CD4-positive, alpha-beta T cell treated with Interleukin-2 at 100 ng/mL for 4 hours (primary cell): ENCODE data around the gene HSD17B10.
"Not testable (repeated sequence)": the region's sequence is repeated elsewhere in the genome, so short reads cannot be mapped to it uniquely, and the experiment has no call there.

Experiments used
- DNase-seq: peaks from one replicate; pipeline ENCODE4 v3.0.0-alpha.2; 2020; ENCODE audit warnings: low spot score

Gene HSD17B10

DNA sequence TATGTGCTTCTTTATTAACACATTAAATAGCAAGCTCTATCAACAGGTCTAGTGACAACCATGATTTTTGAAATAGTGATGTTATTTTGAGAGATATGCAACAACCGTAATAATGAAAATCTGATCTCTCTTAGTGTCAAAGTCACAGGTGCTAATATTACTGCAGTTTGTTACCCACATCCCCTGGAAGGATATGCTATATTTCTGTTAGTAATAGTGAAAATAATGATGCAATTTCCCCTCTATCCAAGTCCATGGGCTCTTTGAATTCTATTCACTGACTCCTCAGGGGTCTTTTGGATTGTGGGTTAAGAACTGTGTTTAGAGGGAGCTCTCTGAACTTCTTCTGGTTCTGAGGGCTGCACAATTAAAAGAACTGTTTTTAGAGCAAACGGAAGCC lies 3.0 kb upstream of the HSD17B10 start:
- no peak for DNase-seq

DNA sequence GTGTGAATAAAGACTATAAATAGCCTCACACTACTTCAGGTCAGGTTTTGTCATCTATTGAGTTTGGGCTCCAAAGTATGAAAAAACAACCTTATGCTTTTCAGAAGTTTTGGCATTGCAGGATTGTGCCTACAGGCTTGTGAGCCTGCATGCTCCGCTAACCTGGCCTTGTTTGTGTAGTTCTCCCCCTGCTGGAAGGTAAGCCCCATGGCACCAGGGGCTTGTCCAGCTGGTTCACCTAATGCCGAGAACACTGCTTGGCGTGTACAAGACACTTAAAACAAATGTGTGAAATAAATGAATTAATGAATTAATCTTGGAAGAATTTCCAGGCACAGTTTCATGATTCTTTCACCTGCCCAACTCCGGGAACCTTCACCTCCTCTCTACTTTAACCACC lies 1.8 kb upstream of the HSD17B10 start:
- peak; percentile 73 for DNase-seq

GRCh38 chrX:53430231-53430630 lies 3.9 kb downstream of the HSD17B10 start:
- no peak for DNase-seq

- no peak for DNase-seq
These were observed 4.4 kb downstream of the HSD17B10 start for GRCh38 chrX:53429755-53430154.

DNA sequence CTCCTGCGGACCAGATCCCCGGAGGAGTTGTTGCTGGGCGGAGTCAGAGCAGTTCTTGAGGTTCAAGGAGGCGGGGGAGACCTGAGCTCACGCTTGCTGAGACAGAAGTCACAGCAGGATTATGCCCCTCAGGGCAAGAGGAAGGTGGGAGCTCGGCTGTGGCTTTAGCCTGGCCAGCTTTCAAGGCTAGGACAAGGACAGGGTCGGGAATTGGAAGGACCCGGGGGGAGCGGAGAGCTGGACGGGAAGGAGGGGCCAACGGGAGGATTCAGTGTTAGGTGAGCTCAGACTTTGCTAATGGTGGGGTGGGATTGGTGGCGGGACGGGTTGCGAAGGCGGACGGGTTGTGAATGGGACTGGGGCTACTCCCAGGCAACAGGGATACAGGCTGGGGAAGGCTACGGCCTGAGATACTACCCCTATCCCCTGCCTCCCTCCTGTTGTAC lies 11.3 kb downstream of the HSD17B10 start, which contains the start of gene RIBC1:
RIBC1 (plus strand) TSS at position 13 of the 446 bp plus-strand sequence. CDS start 3,404 bp downstream, outside the sequence.
- DNase-seq = no peak

DNA sequence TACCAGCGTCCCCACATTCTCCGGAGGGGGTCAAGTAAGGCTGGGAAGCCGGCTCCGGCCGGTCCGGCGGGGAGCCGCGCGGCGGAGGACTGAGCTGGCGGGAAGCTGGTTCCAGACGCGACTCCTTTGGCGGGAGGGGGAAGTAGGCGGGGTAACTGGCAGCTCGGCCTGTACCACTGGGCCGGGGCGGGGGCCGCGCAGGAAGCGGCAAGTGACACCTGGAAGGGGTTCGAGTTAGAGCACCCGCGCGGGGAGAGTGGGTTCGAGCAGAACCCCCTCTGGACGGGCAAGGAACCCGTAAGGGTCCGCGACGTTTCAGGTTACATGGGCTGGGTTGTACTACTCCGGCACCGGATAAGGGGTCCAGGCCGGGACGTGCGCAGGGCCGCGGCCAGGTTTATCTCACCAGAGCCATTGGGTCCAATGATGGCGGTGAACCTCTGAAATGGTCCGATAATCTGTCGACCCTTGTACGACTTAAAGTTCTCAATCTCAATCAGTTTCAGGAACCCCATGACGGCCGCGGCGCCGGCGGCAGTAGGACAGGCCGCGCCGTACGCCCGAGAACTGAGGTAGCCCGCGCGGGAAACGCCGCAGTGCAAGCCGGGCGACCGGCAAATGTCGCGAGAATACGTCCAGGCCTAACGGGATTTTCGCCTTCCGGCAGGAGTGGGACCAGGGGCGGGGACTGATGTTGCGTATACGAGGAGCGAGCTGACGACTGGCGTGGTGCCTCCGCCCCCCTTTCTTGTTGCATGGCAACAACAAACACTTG lies 11.9 kb downstream of the HSD17B10 start, which contains the start of gene SMC1A:
SMC1A (minus strand) TSS at position 569 of the 775 bp plus-strand sequence; CDS start at position 515, 54 bp downstream.
- DNase-seq = peak; percentile 97

GRCh38 chrX:53421772-53422085 lies 12.4 kb downstream of the HSD17B10 start:
- DNase-seq = no peak

DNA sequence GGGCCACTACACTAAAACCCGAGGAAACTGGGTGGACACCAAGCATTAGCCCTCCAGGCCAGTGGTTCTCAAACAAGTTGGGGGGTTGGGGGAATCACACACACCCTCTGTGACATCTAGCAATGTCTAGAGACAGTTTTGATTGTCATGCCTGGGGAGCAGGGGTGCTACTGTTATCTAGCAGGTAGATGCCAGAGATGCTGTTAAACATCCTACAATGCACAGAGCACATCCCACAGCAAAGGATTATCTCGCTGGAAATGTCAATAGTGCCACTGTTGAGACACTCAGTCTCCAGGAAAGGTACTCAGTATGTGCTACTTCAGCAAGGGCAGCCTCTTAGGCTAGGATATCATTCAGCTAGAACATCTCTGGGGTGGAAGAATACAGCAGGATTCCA lies 13.0 kb downstream of the HSD17B10 start:
- DNase-seq = no peak

GRCh38 chrX:53420351-53420750 lies 13.8 kb downstream of the HSD17B10 start:
- not testable (repeated sequence) for DNase-seq

GRCh38 chrX:53412446-53412845 lies 21.7 kb downstream of the HSD17B10 start:
- no peak for DNase-seq

DNA sequence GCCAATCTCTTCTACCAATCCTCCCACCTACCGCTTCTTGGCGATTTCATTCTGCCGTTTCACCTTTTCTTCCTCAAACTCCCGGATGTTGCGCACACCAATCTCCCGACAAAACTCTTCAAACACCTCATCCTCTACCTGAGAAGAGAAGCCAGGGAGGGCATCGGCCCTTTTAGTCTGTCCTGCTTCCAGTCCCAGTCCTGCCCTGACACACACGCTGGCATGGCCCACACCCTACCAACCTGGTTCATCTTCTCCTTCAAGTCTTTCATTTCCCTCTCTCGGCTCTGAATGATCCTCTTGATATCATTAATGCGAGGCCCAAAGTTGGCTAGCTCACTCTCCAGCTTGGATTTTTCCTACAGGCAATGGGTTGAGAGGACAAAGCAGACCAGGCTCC lies 30.6 kb downstream of the HSD17B10 start:
- no peak for DNase-seq

- no peak for DNase-seq
These were observed 36.0 kb downstream of the HSD17B10 start for GRCh38 chrX:53398216-53398615.

GRCh38 chrX:53395605-53396298 lies 38.4 kb downstream of the HSD17B10 start:
- no peak for DNase-seq

- DNase-seq = no peak
These were observed 50.6 kb downstream of the HSD17B10 start for GRCh38 chrX:53383376-53384076.
